ENCODE measurements around the gene NR1H2. TPM values are rescaled to one million over a fixed set of nuclear protein-coding genes. Genes with fewer than 3 reads are reported as not detected.

NR1H2 gene
- total RNA-seq, 2 donors from 2014 or later: 40.4 to 42.7 TPM

DNA sequence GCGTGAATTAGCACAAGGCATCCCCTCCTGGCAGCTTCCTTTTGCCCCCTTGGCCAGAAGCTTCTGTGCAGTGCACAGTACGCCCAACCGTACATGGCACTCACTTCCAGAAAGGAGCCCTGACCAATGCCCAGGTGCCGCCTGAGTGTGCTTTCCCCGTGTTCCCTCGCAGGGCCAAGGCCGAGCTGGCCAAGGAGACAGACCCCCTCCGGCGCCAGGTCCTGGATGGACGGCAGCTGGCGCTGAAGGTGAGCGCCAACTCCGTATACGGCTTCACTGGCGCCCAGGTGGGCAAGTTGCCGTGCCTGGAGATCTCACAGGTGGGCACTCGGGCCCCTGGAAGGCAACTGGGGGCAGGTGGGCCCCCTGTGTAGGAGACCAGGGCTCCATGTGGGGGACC, 33.1 kb downstream of the NR1H2 start:
- WGBS, 2 experiments (ENCODE audit: insufficient coverage in 1 of 2, insufficient read length in 1 of 2): 94 to 96% methylated on average over 14 to 17 of the region's 17 CpGs
- no peaks in the 10 kb centered on the region for H3K4me1 ChIP-seq (ENCODE audit: control insufficient read depth, insufficient read depth, low read length)
- Mint-ChIP-seq H3K4me3 (no peak overlapping the region), H3K27ac (no peak overlapping the region), H3K9me3 (no peaks in the 10 kb centered on the region), H3K27me3 (ENCODE audit: insufficient read depth) (no peaks in the 10 kb centered on the region), H3K36me3 (ENCODE audit: low read depth) (peaks cover 54% of the 10 kb centered on the region), H3K4me1 (no peaks in the 10 kb centered on the region)
- H3K4me3 ChIP-seq (ENCODE audit: low read length): no peak overlapping the region
- TF ChIP-seq, protein P1, sequence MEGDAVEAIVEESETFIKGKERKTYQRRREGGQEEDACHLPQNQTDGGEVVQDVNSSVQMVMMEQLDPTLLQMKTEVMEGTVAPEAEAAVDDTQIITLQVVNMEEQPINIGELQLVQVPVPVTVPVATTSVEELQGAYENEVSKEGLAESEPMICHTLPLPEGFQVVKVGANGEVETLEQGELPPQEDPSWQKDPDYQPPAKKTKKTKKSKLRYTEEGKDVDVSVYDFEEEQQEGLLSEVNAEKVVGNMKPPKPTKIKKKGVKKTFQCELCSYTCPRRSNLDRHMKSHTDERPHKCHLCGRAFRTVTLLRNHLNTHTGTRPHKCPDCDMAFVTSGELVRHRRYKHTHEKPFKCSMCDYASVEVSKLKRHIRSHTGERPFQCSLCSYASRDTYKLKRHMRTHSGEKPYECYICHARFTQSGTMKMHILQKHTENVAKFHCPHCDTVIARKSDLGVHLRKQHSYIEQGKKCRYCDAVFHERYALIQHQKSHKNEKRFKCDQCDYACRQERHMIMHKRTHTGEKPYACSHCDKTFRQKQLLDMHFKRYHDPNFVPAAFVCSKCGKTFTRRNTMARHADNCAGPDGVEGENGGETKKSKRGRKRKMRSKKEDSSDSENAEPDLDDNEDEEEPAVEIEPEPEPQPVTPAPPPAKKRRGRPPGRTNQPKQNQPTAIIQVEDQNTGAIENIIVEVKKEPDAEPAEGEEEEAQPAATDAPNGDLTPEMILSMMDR (conservative IDR thresholded peaks at IDR 0.05): no peak
- no peaks in the 10 kb centered on the region for H3K27me3 ChIP-seq (ENCODE audit: control insufficient read depth, insufficient read depth, low read length, poor library complexity, severe bottlenecking)
- H3K9me3 ChIP-seq (ENCODE audit: control insufficient read depth, low read length): no peaks in the 10 kb centered on the region
- peaks cover 28% of the 10 kb centered on the region for H3K36me3 ChIP-seq (ENCODE audit: control insufficient read depth, insufficient read depth, low read length)
- DNase-seq: no peak
- H3K27ac ChIP-seq (ENCODE audit: low read depth, low read length): no peak overlapping the region
- no peak overlapping the region for H3K9ac ChIP-seq (ENCODE audit: extremely low read depth, low read length, poor library complexity, severe bottlenecking)

GRCh38 chr19:50410109-50410508, 33.9 kb downstream of the NR1H2 start:
- H3K4me3 Mint-ChIP-seq: no peak overlapping the region
- WGBS, 2 experiments (ENCODE audit: insufficient coverage in 1 of 2, insufficient read length in 1 of 2): 89 to 94% methylated on average over 10 of the region's 10 CpGs
- Histone ChIP-seq H3K4me1 (ENCODE audit: control insufficient read depth, insufficient read depth, low read length) (no peaks in the 10 kb centered on the region), H3K27me3 (ENCODE audit: control insufficient read depth, insufficient read depth, low read length, poor library complexity, severe bottlenecking) (no peaks in the 10 kb centered on the region), H3K9ac (ENCODE audit: extremely low read depth, low read length, poor library complexity, severe bottlenecking) (no peak overlapping the region), H3K36me3 (ENCODE audit: control insufficient read depth, insufficient read depth, low read length) (peaks cover 26% of the 10 kb centered on the region), H3K4me3 (ENCODE audit: low read length) (no peak overlapping the region), H3K9me3 (ENCODE audit: control insufficient read depth, low read length) (no peaks in the 10 kb centered on the region), H3K27ac (ENCODE audit: low read depth, low read length) (no peak overlapping the region)
- DNase-seq: no peak
- H3K27me3 Mint-ChIP-seq (ENCODE audit: insufficient read depth): no peaks in the 10 kb centered on the region
- H3K9me3 Mint-ChIP-seq: no peaks in the 10 kb centered on the region
- TF ChIP-seq, protein P1 (conservative IDR thresholded peaks at IDR 0.05): no peak
- H3K4me1 Mint-ChIP-seq: no peaks in the 10 kb centered on the region
- H3K36me3 Mint-ChIP-seq (ENCODE audit: low read depth): peaks cover 52% of the 10 kb centered on the region
- no peak overlapping the region for H3K27ac Mint-ChIP-seq

GRCh38 chr19:50412419-50412818, 36.2 kb downstream of the NR1H2 start:
- H3K4me1 Mint-ChIP-seq: no peaks in the 10 kb centered on the region
- Histone ChIP-seq H3K4me3 (ENCODE audit: low read length) (no peak overlapping the region), H3K27ac (ENCODE audit: low read depth, low read length) (no peak overlapping the region), H3K27me3 (ENCODE audit: control insufficient read depth, insufficient read depth, low read length, poor library complexity, severe bottlenecking) (no peaks in the 10 kb centered on the region), H3K36me3 (ENCODE audit: control insufficient read depth, insufficient read depth, low read length) (peaks cover 22% of the 10 kb centered on the region), H3K4me1 (ENCODE audit: control insufficient read depth, insufficient read depth, low read length) (no peaks in the 10 kb centered on the region), H3K9me3 (ENCODE audit: control insufficient read depth, low read length) (no peaks in the 10 kb centered on the region), H3K9ac (ENCODE audit: extremely low read depth, low read length, poor library complexity, severe bottlenecking) (no peak overlapping the region)
- WGBS, 2 experiments (ENCODE audit: insufficient coverage in 1 of 2, insufficient read length in 1 of 2): 100% methylated on average over 1 of the region's 2 CpGs
- TF ChIP-seq, protein P1 (conservative IDR thresholded peaks at IDR 0.05): no peak
- no peaks in the 10 kb centered on the region for H3K27me3 Mint-ChIP-seq (ENCODE audit: insufficient read depth)
- no peaks in the 10 kb centered on the region for H3K9me3 Mint-ChIP-seq
- H3K36me3 Mint-ChIP-seq (ENCODE audit: low read depth): peaks cover 34% of the 10 kb centered on the region
- no peak overlapping the region for H3K4me3 Mint-ChIP-seq
- DNase-seq: no peak
- H3K27ac Mint-ChIP-seq: no peak overlapping the region

Measured in endodermal cell (in vitro differentiated cells).